Uterus (tissue), 4 donors: ENCODE measurements around the gene FAM3B. TPM values are rescaled to one million over a fixed set of nuclear protein-coding genes. Genes with fewer than 3 reads are reported as not detected.

ENCODE experiments used
- DNase-seq, 2 donors: peaks; one replicate each; pipeline ENCODE4 v3.0.0-alpha.2; 2019 to 2020
- H3K27ac ChIP-seq, 2 donors: fragments of 200-600 bp; sonication (generic); 1 replicate in 1 of 2; 2 replicates in 1 of 2; pipeline ENCODE4 v1.5.1; 2016 to 2018
- H3K27me3 ChIP-seq, 2 donors: fragments of 200-600 bp; sonication (generic); one replicate each; pipeline ENCODE4 v1.5.1; 2018 to 2019; ENCODE audit warnings: control low read depth in 1 of 2
- H3K36me3 ChIP-seq, 2 donors: fragments of 200-600 bp; sonication (generic); one replicate each; pipeline ENCODE4 v1.5.1; 2019; ENCODE audit warnings: control low read depth in 1 of 2
- H3K4me1 ChIP-seq, 2 donors: fragments of 200-600 bp; sonication (generic); one replicate each; pipeline ENCODE4 v1.5.1; 2018 to 2019; ENCODE audit warnings: control low read depth in 1 of 2
- H3K4me3 ChIP-seq, 2 donors: fragments of 200-600 bp; sonication (generic); 1 replicate in 1 of 2; 2 replicates in 1 of 2; pipeline ENCODE4 v1.5.1; 2018 to 2019; ENCODE audit warnings: mild to moderate bottlenecking in 1 of 2
- H3K9me3 ChIP-seq, 2 donors: fragments of 200-600 bp; sonication (generic); one replicate each; pipeline ENCODE4 v1.5.1; 2019; ENCODE audit warnings: control low read depth in 1 of 2
- CTCF ChIP-seq, 4 experiments: fragments of 200-600 bp in 2 of 4; fragments of 450-650 bp in 2 of 4; sonication (generic) in 2 of 4; IDR thresholded peaks; one replicate each; pipeline ENCODE4 v1.5.1; 2016 to 2019; ENCODE audit warnings: antibody characterized with exemption in 4 of 4, mild to moderate bottlenecking in 2 of 4, moderate library complexity in 1 of 4
- POLR2A ChIP-seq, 2 donors: fragments of 450-650 bp; IDR thresholded peaks; one replicate each; pipeline ENCODE4 v1.6.1; 2016; ENCODE audit warnings: antibody characterized with exemption in 2 of 2, mild to moderate bottlenecking in 1 of 2, moderate library complexity in 1 of 2
- intact Hi-C: fragments of 100-400 bp; cut with DNase I; formaldehyde crosslinking; loops from one replicate; pipeline ENCODE4 v1.15.1; 2023; ENCODE audit warnings: low total_unique reads
- total RNA-seq, 4 donors: library from RNA; depleted of rRNA in 3 of 4; stranded (reverse); fragments of >200 nt in 3 of 4; gene quantifications; one replicate each; pipeline versions ENCODE4 v1.1.0 to v1.2.4, GENCODE V29; 2014 to 2023
- donor health status: DM: yes; HTN: yes; CAD: no.

The FAM3B gene
- total RNA-seq, 4 donors from 2014 or later: 5.1 TPM; not detected in 3

GRCh38 chr21:41368735-41369104 lies 52.1 kb downstream of the FAM3B start:
- Histone ChIP-seq H3K27me3 (no peaks in the 10 kb centered on the region), H3K4me1 (peaks cover 0 to 9% of the 10 kb centered on the region in 2 donors), H3K9me3 (no peaks in the 10 kb centered on the region), H3K36me3 (no peaks in the 10 kb centered on the region), H3K4me3 (no peak overlapping the region), H3K27ac (peak overlapping the region; percentile 29 to 42)
- DNase-seq: no peak
- intact Hi-C loops: no loop called here
- TF ChIP-seq CTCF (IDR thresholded peaks at IDR 0.05) (no peak), POLR2A (IDR thresholded peaks at IDR 0.05) (no peak)

GRCh38 chr21:41369105-41369919 lies 52.7 kb downstream of the FAM3B start:
- intact Hi-C loops: no loop called here
- peaks cover 0 to 9% of the 10 kb centered on the region in 2 donors for H3K4me1 ChIP-seq

GRCh38 chr21:41369920-41370839 lies 53.6 kb downstream of the FAM3B start:
- DNase-seq: peak in 1 of 2 donors; percentile 11
- no peaks in the 10 kb centered on the region for H3K36me3 ChIP-seq
- no peaks in the 10 kb centered on the region for H3K27me3 ChIP-seq
- no peaks in the 10 kb centered on the region for H3K9me3 ChIP-seq
- intact Hi-C loops: no loop called here
- peaks cover 0 to 9% of the 10 kb centered on the region in 2 donors for H3K4me1 ChIP-seq
- H3K4me3 ChIP-seq: peak overlapping the region in 1 of 2 donors; percentile 23
- TF ChIP-seq CTCF (IDR thresholded peaks at IDR 0.05): no peak
- no peak for TF ChIP-seq POLR2A (IDR thresholded peaks at IDR 0.05)
- H3K27ac ChIP-seq: no peak overlapping the region

More at GRCh38 chr21:41369105-41369919, 52.7 kb downstream of the FAM3B start:
- no peak for TF ChIP-seq CTCF (IDR thresholded peaks at IDR 0.05)
- no peak for TF ChIP-seq POLR2A (IDR thresholded peaks at IDR 0.05)
- Histone ChIP-seq H3K9me3 (no peaks in the 10 kb centered on the region), H3K27ac (peak overlapping the region in 1 of 2 donors; percentile 29), H3K27me3 (no peaks in the 10 kb centered on the region), H3K36me3 (no peaks in the 10 kb centered on the region), H3K4me3 (peak overlapping the region; percentile 4 to 23)
- DNase-seq: peak in 1 of 2 donors; percentile 31

GRCh38 chr21:41370840-41371684 lies 54.5 kb downstream of the FAM3B start:
- Histone ChIP-seq H3K4me3 (no peak overlapping the region), H3K4me1 (peaks cover 0 to 9% of the 10 kb centered on the region in 2 donors), H3K27ac (no peak overlapping the region), H3K27me3 (no peaks in the 10 kb centered on the region), H3K36me3 (no peaks in the 10 kb centered on the region), H3K9me3 (no peaks in the 10 kb centered on the region)
- peak in 1 of 2 donors; percentile 8 for DNase-seq
- TF ChIP-seq POLR2A (IDR thresholded peaks at IDR 0.05) (no peak), CTCF (IDR thresholded peaks at IDR 0.05) (no peak)
- intact Hi-C loops: no loop called here
